NT2/D1 (cell line): Measurements from ENCODE around the gene SMYD2.

Experiments used
- DNase-seq: peaks from one replicate; pipeline ENCODE4 v3.0.0-alpha.2; 2011; ENCODE audit warnings: low read depth, low spot score
- H3K27me3 ChIP-seq: 2 replicates; pipeline ENCODE4 v1.6.0; 2011; ENCODE audit warnings: mild to moderate bottlenecking; ENCODE audit not compliant: insufficient read length, insufficient read depth
- H3K36me3 ChIP-seq: 2 replicates; pipeline ENCODE4 v1.6.1; 2011; ENCODE audit warnings: mild to moderate bottlenecking, low read length, mixed read lengths; ENCODE audit not compliant: insufficient read depth, insufficient read length
- H3K4me1 ChIP-seq: 2 replicates; pipeline ENCODE4 v1.5.1; 2011; ENCODE audit not compliant: insufficient read depth, insufficient read length
- H3K4me3 ChIP-seq: 2 replicates; pipeline ENCODE4 v1.5.1; 2011; ENCODE audit warnings: low read depth; ENCODE audit not compliant: insufficient read length
- H3K9ac ChIP-seq: 2 replicates; pipeline ENCODE4 v1.6.0; 2011; ENCODE audit warnings: low read depth; ENCODE audit not compliant: insufficient read length
- H3K9me3 ChIP-seq: 2 replicates; pipeline ENCODE4 v1.5.1; 2011; ENCODE audit warnings: mild to moderate bottlenecking, low read length; ENCODE audit not compliant: insufficient read depth
- SUZ12 ChIP-seq: IDR thresholded peaks from 2 replicates; pipeline ENCODE4 v1.6.1; 2011; ENCODE audit not compliant: insufficient read length, insufficient read depth; ENCODE audit errors: extremely low read depth
- YY1 ChIP-seq: IDR thresholded peaks from 2 replicates; pipeline ENCODE4 v1.6.1; 2011; ENCODE audit not compliant: insufficient read length, insufficient read depth
- ZNF274 ChIP-seq: IDR thresholded peaks from 2 replicates; pipeline ENCODE4 v1.6.1; 2011; ENCODE audit warnings: mild to moderate bottlenecking, low read depth, low read length

The SMYD2 gene

GRCh38 chr1:214312530-214313051, 31.6 kb downstream of the SMYD2 start:
- Histone ChIP-seq H3K9ac (no peak overlapping the region), H3K9me3 (no peaks in the 10 kb centered on the region), H3K4me3 (no peak overlapping the region), H3K4me1 (peaks cover 8% of the 10 kb centered on the region), H3K27me3 (no peaks in the 10 kb centered on the region), H3K36me3 (peaks cover 33% of the 10 kb centered on the region)
- DNase-seq, result no peak
- TF ChIP-seq SUZ12 (no peak), ZNF274 (no peak), YY1 (no peak)

GRCh38 chr1:214314178-214314843, 33.4 kb downstream of the SMYD2 start:
- no peak overlapping the region for H3K4me3 ChIP-seq
- TF ChIP-seq YY1 (no peak), ZNF274 (no peak), SUZ12 (no peak)
- H3K4me1 ChIP-seq, result peaks cover 8% of the 10 kb centered on the region
- no peak overlapping the region for H3K9ac ChIP-seq
- DNase-seq, result no peak
- H3K9me3 ChIP-seq, result no peaks in the 10 kb centered on the region
- no peaks in the 10 kb centered on the region for H3K27me3 ChIP-seq
- peaks cover 33% of the 10 kb centered on the region for H3K36me3 ChIP-seq

- Histone ChIP-seq H3K4me3 (no peak overlapping the region), H3K36me3 (peaks cover 52% of the 10 kb centered on the region), H3K9me3 (no peaks in the 10 kb centered on the region), H3K27me3 (no peaks in the 10 kb centered on the region), H3K4me1 (peaks cover 11% of the 10 kb centered on the region), H3K9ac (no peak overlapping the region)
- DNase-seq, result peak; percentile 96
- TF ChIP-seq SUZ12 (no peak), ZNF274 (no peak), YY1 (no peak)
These were observed 35.6 kb downstream of the SMYD2 start for GRCh38 chr1:214316593-214316992.

- DNase-seq, result peak; percentile 96
- Histone ChIP-seq H3K27me3 (no peaks in the 10 kb centered on the region), H3K9me3 (no peaks in the 10 kb centered on the region), H3K36me3 (peaks cover 59% of the 10 kb centered on the region), H3K4me3 (no peak overlapping the region), H3K9ac (no peak overlapping the region), H3K4me1 (peaks cover 13% of the 10 kb centered on the region)
- no peak for TF ChIP-seq YY1
- no peak for TF ChIP-seq ZNF274
- no peak for TF ChIP-seq SUZ12
These were observed 36.3 kb downstream of the SMYD2 start for GRCh38 chr1:214317300-214317699.

GRCh38 chr1:214317734-214318133, 36.8 kb downstream of the SMYD2 start:
- no peak for DNase-seq
- H3K9ac ChIP-seq, result no peak overlapping the region
- H3K36me3 ChIP-seq, result peaks cover 63% of the 10 kb centered on the region
- H3K27me3 ChIP-seq, result no peaks in the 10 kb centered on the region
- H3K4me1 ChIP-seq, result peaks cover 11% of the 10 kb centered on the region
- no peaks in the 10 kb centered on the region for H3K9me3 ChIP-seq
- no peak for TF ChIP-seq ZNF274
- H3K4me3 ChIP-seq, result no peak overlapping the region

GRCh38 chr1:214318356-214318755, 37.4 kb downstream of the SMYD2 start:
- no peaks in the 10 kb centered on the region for H3K9me3 ChIP-seq
- no peaks in the 10 kb centered on the region for H3K27me3 ChIP-seq
- no peak for DNase-seq
- TF ChIP-seq YY1 (no peak), SUZ12 (no peak), ZNF274 (no peak)
- H3K36me3 ChIP-seq, result peaks cover 69% of the 10 kb centered on the region
- no peak overlapping the region for H3K9ac ChIP-seq
- H3K4me3 ChIP-seq, result no peak overlapping the region
- H3K4me1 ChIP-seq, result peaks cover 11% of the 10 kb centered on the region

- H3K4me1 ChIP-seq, result peaks cover 11% of the 10 kb centered on the region
- H3K4me3 ChIP-seq, result no peak overlapping the region
- H3K9me3 ChIP-seq, result no peaks in the 10 kb centered on the region
- TF ChIP-seq SUZ12 (no peak), ZNF274 (no peak), YY1 (no peak)
- H3K9ac ChIP-seq, result no peak overlapping the region
- no peaks in the 10 kb centered on the region for H3K27me3 ChIP-seq
- peaks cover 69% of the 10 kb centered on the region for H3K36me3 ChIP-seq
- no peak for DNase-seq
These were observed 38.2 kb downstream of the SMYD2 start for GRCh38 chr1:214318956-214319736.
